ENCODE data around the gene CHD1. TPM values are rescaled to one million over a fixed set of nuclear protein-coding genes. Genes with fewer than 3 reads are reported as not detected.

CHD1 gene
- polyA plus RNA-seq, 4 donors: 10.6 to 47.2 (median 21.9) TPM

DNA sequence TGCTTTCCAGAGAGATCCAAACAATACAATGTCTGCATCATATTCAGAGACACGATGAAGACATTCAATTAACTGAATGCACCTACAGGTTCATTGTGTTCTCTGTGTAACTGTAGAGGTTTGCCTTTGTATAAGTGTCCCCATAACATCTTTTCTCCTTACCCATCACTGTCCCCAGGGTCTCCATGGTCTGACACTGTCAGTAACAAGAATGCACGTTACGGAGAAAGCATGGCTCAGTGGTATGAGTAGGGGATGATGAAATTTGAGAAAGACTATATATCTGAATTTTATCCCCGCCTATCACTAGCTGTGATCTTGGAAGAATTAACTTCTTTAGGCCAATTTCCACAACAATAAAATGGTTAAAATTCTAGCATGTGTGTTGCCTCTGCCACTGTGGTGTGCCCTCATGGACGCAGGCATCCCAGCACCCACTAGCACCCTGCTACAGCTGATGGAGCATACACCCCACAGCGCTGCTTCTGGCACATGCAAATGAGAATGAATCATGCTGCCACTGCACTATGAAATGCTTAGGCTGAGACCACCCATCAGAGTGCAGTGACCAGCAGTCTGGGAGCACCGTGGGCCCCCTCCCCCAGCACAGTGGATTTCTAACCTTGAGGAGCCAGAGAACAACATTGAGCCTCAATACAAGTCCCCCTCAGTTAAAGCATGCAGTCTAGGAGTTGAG, 101.1 kb downstream of the CHD1 start:
- no peaks in the 10 kb centered on the region for H3K4me1 ChIP-seq (ENCODE audit: control insufficient read depth in 3 of 3, insufficient read depth in 2 of 3, low read depth in 1 of 3, low read length in 2 of 3)
- H3K27ac ChIP-seq (ENCODE audit: low read depth in 1 of 3, low read length in 2 of 3): no peak overlapping the region
- DNase-seq: no peak
- 74 to 79% (median 75%) methylated on average over 7 of the region's 7 CpGs for WGBS, 3 donors
- peaks cover 0 to 4% of the 10 kb centered on the region in 2 donors for H3K9me3 ChIP-seq (ENCODE audit: control insufficient read depth in 2 of 2, insufficient read depth in 1 of 2, low read depth in 1 of 2, low read length in 1 of 2)
- no peak for FAIRE-seq
- no peak overlapping the region for H3K4me3 ChIP-seq (ENCODE audit: low read depth in 1 of 3, low read length in 3 of 3)
- no peaks in the 10 kb centered on the region for H3K36me3 ChIP-seq (ENCODE audit: control insufficient read depth in 3 of 3, insufficient read depth in 2 of 3, low read depth in 1 of 3, low read length in 3 of 3)
- H3K27me3 ChIP-seq (ENCODE audit: control insufficient read depth in 3 of 3, insufficient read depth in 3 of 3, low read length in 3 of 3): no peaks in the 10 kb centered on the region

- Histone ChIP-seq H3K27ac (ENCODE audit: low read depth in 1 of 3, low read length in 2 of 3) (no peak overlapping the region), H3K4me3 (ENCODE audit: low read depth in 1 of 3, low read length in 3 of 3) (no peak overlapping the region), H3K4me1 (ENCODE audit: control insufficient read depth in 3 of 3, insufficient read depth in 2 of 3, low read depth in 1 of 3, low read length in 2 of 3) (no peaks in the 10 kb centered on the region), H3K27me3 (ENCODE audit: control insufficient read depth in 3 of 3, insufficient read depth in 3 of 3, low read length in 3 of 3) (no peaks in the 10 kb centered on the region), H3K36me3 (ENCODE audit: control insufficient read depth in 3 of 3, insufficient read depth in 2 of 3, low read depth in 1 of 3, low read length in 3 of 3) (no peaks in the 10 kb centered on the region), H3K9me3 (ENCODE audit: control insufficient read depth in 2 of 2, insufficient read depth in 1 of 2, low read depth in 1 of 2, low read length in 1 of 2) (peaks cover 0 to 4% of the 10 kb centered on the region in 2 donors)
- DNase-seq (peak; percentile 39 to 49), FAIRE-seq (no peak)
- 24 to 31% (median 26%) methylated on average over 1 of the region's 1 CpG for WGBS, 3 donors
Observed at GRCh38 chr5:98827161-98827560, 101.6 kb downstream of the CHD1 start.

- DNase-seq: no peak
- WGBS, 3 donors: 70 to 86% (median 79%) methylated on average over 4 of the region's 4 CpGs
- H3K4me3 ChIP-seq (ENCODE audit: low read depth in 1 of 3, low read length in 3 of 3): no peak overlapping the region
Observed at GRCh38 chr5:98825582-98826375, 103.0 kb downstream of the CHD1 start.

GRCh38 chr5:98816582-98817222, 112.1 kb downstream of the CHD1 start:
- no peaks in the 10 kb centered on the region for H3K4me1 ChIP-seq (ENCODE audit: control insufficient read depth in 3 of 3, insufficient read depth in 2 of 3, low read depth in 1 of 3, low read length in 2 of 3)
- H3K27me3 ChIP-seq (ENCODE audit: control insufficient read depth in 3 of 3, insufficient read depth in 3 of 3, low read length in 3 of 3): no peaks in the 10 kb centered on the region
- H3K4me3 ChIP-seq (ENCODE audit: low read depth in 1 of 3, low read length in 3 of 3): no peak overlapping the region
- WGBS, 3 donors: 14 to 58% (median 36%) methylated on average over 6 of the region's 6 CpGs
- no peaks in the 10 kb centered on the region for H3K9me3 ChIP-seq (ENCODE audit: control insufficient read depth in 2 of 2, insufficient read depth in 1 of 2, low read depth in 1 of 2, low read length in 1 of 2)
- FAIRE-seq (no peak), DNase-seq (peak; percentile 59 to 78)
- peak overlapping the region in 1 of 3 donors; percentile 11 for H3K27ac ChIP-seq (ENCODE audit: low read depth in 1 of 3, low read length in 2 of 3)
- H3K36me3 ChIP-seq (ENCODE audit: control insufficient read depth in 3 of 3, insufficient read depth in 2 of 3, low read depth in 1 of 3, low read length in 3 of 3): no peaks in the 10 kb centered on the region

More at GRCh38 chr5:98825582-98826375, 103.0 kb downstream of the CHD1 start:
- Histone ChIP-seq H3K4me1 (ENCODE audit: control insufficient read depth in 3 of 3, insufficient read depth in 2 of 3, low read depth in 1 of 3, low read length in 2 of 3) (no peaks in the 10 kb centered on the region), H3K27me3 (ENCODE audit: control insufficient read depth in 3 of 3, insufficient read depth in 3 of 3, low read length in 3 of 3) (no peaks in the 10 kb centered on the region), H3K27ac (ENCODE audit: low read depth in 1 of 3, low read length in 2 of 3) (no peak overlapping the region), H3K9me3 (ENCODE audit: control insufficient read depth in 2 of 2, insufficient read depth in 1 of 2, low read depth in 1 of 2, low read length in 1 of 2) (peaks cover 0 to 4% of the 10 kb centered on the region in 2 donors), H3K36me3 (ENCODE audit: control insufficient read depth in 3 of 3, insufficient read depth in 2 of 3, low read depth in 1 of 3, low read length in 3 of 3) (no peaks in the 10 kb centered on the region)
- no peak for FAIRE-seq

DNA sequence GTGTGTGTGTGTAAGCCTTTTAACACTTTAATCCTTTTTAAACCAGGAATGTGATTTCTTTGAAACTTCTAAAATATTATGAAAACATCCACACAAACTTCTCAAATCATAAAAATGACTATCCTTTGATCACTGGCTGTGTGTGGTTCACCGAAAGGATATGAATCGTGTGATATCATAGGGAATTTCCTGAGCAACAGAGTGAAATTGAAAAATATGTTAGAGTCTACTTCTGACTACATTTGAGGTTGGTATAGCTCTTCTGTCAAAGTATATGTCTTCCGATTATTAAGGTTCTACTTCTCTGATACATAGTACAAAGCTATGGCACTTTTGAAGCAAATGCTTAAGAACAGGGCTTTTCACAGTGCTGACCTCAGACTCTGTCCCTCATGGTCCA, 115.1 kb downstream of the CHD1 start:
- FAIRE-seq (no peak), DNase-seq (no peak)
- H3K9me3 ChIP-seq (ENCODE audit: control insufficient read depth in 2 of 2, insufficient read depth in 1 of 2, low read depth in 1 of 2, low read length in 1 of 2): no peaks in the 10 kb centered on the region
- H3K27me3 ChIP-seq (ENCODE audit: control insufficient read depth in 3 of 3, insufficient read depth in 3 of 3, low read length in 3 of 3): no peaks in the 10 kb centered on the region
- H3K4me1 ChIP-seq (ENCODE audit: control insufficient read depth in 3 of 3, insufficient read depth in 2 of 3, low read depth in 1 of 3, low read length in 2 of 3): no peaks in the 10 kb centered on the region
- no peak overlapping the region for H3K27ac ChIP-seq (ENCODE audit: low read depth in 1 of 3, low read length in 2 of 3)
- WGBS, 3 donors: 72 to 90% (median 78%) methylated on average over 3 of the region's 3 CpGs
- no peak overlapping the region for H3K4me3 ChIP-seq (ENCODE audit: low read depth in 1 of 3, low read length in 3 of 3)
- no peaks in the 10 kb centered on the region for H3K36me3 ChIP-seq (ENCODE audit: control insufficient read depth in 3 of 3, insufficient read depth in 2 of 3, low read depth in 1 of 3, low read length in 3 of 3)

GRCh38 chr5:98810206-98810605, 118.6 kb downstream of the CHD1 start:
- WGBS, 3 donors: 44 to 58% (median 51%) methylated on average over 2 of the region's 2 CpGs
- H3K9me3 ChIP-seq (ENCODE audit: control insufficient read depth in 2 of 2, insufficient read depth in 1 of 2, low read depth in 1 of 2, low read length in 1 of 2): peaks cover 0 to 8% of the 10 kb centered on the region in 2 donors
- no peak overlapping the region for H3K27ac ChIP-seq (ENCODE audit: low read depth in 1 of 3, low read length in 2 of 3)
- FAIRE-seq (no peak), DNase-seq (no peak)
- H3K36me3 ChIP-seq (ENCODE audit: control insufficient read depth in 3 of 3, insufficient read depth in 2 of 3, low read depth in 1 of 3, low read length in 3 of 3): no peaks in the 10 kb centered on the region
- H3K4me1 ChIP-seq (ENCODE audit: control insufficient read depth in 3 of 3, insufficient read depth in 2 of 3, low read depth in 1 of 3, low read length in 2 of 3): no peaks in the 10 kb centered on the region
- no peak overlapping the region for H3K4me3 ChIP-seq (ENCODE audit: low read depth in 1 of 3, low read length in 3 of 3)
- H3K27me3 ChIP-seq (ENCODE audit: control insufficient read depth in 3 of 3, insufficient read depth in 3 of 3, low read length in 3 of 3): no peaks in the 10 kb centered on the region

- H3K27ac ChIP-seq (ENCODE audit: low read depth in 1 of 3, low read length in 2 of 3): no peak overlapping the region
- H3K36me3 ChIP-seq (ENCODE audit: control insufficient read depth in 3 of 3, insufficient read depth in 2 of 3, low read depth in 1 of 3, low read length in 3 of 3): no peaks in the 10 kb centered on the region
- FAIRE-seq (no peak), DNase-seq (no peak)
- no peaks in the 10 kb centered on the region for H3K27me3 ChIP-seq (ENCODE audit: control insufficient read depth in 3 of 3, insufficient read depth in 3 of 3, low read length in 3 of 3)
- no peaks in the 10 kb centered on the region for H3K4me1 ChIP-seq (ENCODE audit: control insufficient read depth in 3 of 3, insufficient read depth in 2 of 3, low read depth in 1 of 3, low read length in 2 of 3)
- peaks cover 0 to 8% of the 10 kb centered on the region in 2 donors for H3K9me3 ChIP-seq (ENCODE audit: control insufficient read depth in 2 of 2, insufficient read depth in 1 of 2, low read depth in 1 of 2, low read length in 1 of 2)
- no peak overlapping the region for H3K4me3 ChIP-seq (ENCODE audit: low read depth in 1 of 3, low read length in 3 of 3)
Observed at GRCh38 chr5:98807806-98808205, 121.0 kb downstream of the CHD1 start.

DNA sequence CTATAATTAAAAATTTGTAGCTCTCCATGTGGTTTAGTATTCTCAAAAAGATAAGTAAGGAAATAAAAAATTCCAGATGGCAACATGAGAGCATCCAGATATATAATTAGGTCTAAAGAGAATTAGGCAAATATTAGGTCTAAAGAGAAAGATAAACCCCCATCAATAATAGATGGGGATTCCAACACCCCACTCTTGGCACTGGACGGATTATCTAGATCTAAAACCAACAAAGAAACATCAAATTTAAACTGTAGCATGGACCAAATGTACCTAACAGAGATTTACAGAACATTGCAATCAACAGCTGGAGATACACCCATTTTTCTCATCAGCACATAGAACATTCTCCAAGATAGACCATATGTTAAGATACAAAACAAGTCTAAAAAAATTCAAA, 123.7 kb downstream of the CHD1 start:
- Histone ChIP-seq H3K36me3 (ENCODE audit: control insufficient read depth in 3 of 3, insufficient read depth in 2 of 3, low read depth in 1 of 3, low read length in 3 of 3) (no peaks in the 10 kb centered on the region), H3K4me1 (ENCODE audit: control insufficient read depth in 3 of 3, insufficient read depth in 2 of 3, low read depth in 1 of 3, low read length in 2 of 3) (no peaks in the 10 kb centered on the region), H3K27me3 (ENCODE audit: control insufficient read depth in 3 of 3, insufficient read depth in 3 of 3, low read length in 3 of 3) (no peaks in the 10 kb centered on the region), H3K9me3 (ENCODE audit: control insufficient read depth in 2 of 2, insufficient read depth in 1 of 2, low read depth in 1 of 2, low read length in 1 of 2) (peaks cover 0 to 8% of the 10 kb centered on the region in 2 donors), H3K4me3 (ENCODE audit: low read depth in 1 of 3, low read length in 3 of 3) (no peak overlapping the region), H3K27ac (ENCODE audit: low read depth in 1 of 3, low read length in 2 of 3) (no peak overlapping the region)
- 7 to 57% (median 48%) methylated on average over 1 of the region's 1 CpG for WGBS, 3 donors
- FAIRE-seq (no peak), DNase-seq (no peak)
